ENCODE results near the gene EDDM13. TPM values are rescaled to one million over a fixed set of nuclear protein-coding genes. Genes with fewer than 3 reads are reported as not detected.
"Not testable (repeated sequence)": the region's sequence is repeated elsewhere in the genome, so short reads cannot be mapped to it uniquely, and the experiment has no call there.

The EDDM13 gene
- total and polyA plus RNA-seq, 10 of the 15 experiments (the other 5 are each of a cell fraction or from before 2014, with no cell fraction given), result 0.15 to 0.37 TPM; not detected in 8

GRCh38 chr19:56245764-56246163 lies 26.8 kb upstream of the EDDM13 start:
- H3K27me3 ChIP-seq (replicated peaks in 1 of 2; ENCODE audit: control insufficient read depth in 2 of 2, insufficient read depth in 2 of 2, low read length in 1 of 2); H3K4me1 ChIP-seq (ENCODE audit: control insufficient read depth, insufficient read depth, low read length); BruUV-seq (replicated peaks); SMC1A ChIA-PET (ENCODE audit: uncharacterized antibody, unreplicated experiment); H3K4me3 ChIP-seq; DNase-seq (ENCODE audit: low read depth, low spot score); H3K4me2 ChIP-seq (ENCODE audit: control insufficient read depth, insufficient read depth); H3K9me3 ChIP-seq (replicated peaks; ENCODE audit: control insufficient read depth, insufficient read depth, low read length); intact Hi-C loops (cut with micrococcal nuclease; ENCODE audit: unreplicated experiment); CTCF ChIA-PET; FAIRE-seq; POLR2A ChIA-PET; in situ Hi-C loops (cut with MboI); H3K9ac ChIP-seq (ENCODE audit: control insufficient read depth, insufficient read depth, low read length); RAD21 ChIA-PET (ENCODE audit: unreplicated experiment); H2AFZ ChIP-seq (ENCODE audit: control insufficient read depth, low read depth, low read length); H3K79me2 ChIP-seq (ENCODE audit: control insufficient read depth, insufficient read depth, low read length); H4K20me1 ChIP-seq (ENCODE audit: control insufficient read depth, insufficient read depth); H3K36me3 ChIP-seq (ENCODE audit: control insufficient read depth in 2 of 2, insufficient read depth in 2 of 2, low read length in 1 of 2); H3K27ac ChIP-seq (ENCODE audit: control insufficient read depth, insufficient read depth); ATAC-seq: not testable (repeated sequence)
- 45% methylated on average over 4 of the region's 4 CpGs for WGBS (ENCODE audit: insufficient coverage, insufficient replicate concordance, low lambda C conversion rate, missing lambda C conversion rate)

- H3K9me3 ChIP-seq (replicated peaks; ENCODE audit: control insufficient read depth, insufficient read depth, low read length); H3K27me3 ChIP-seq (replicated peaks in 1 of 2; ENCODE audit: control insufficient read depth in 2 of 2, insufficient read depth in 2 of 2, low read length in 1 of 2); BruUV-seq (replicated peaks); H3K9ac ChIP-seq (ENCODE audit: control insufficient read depth, insufficient read depth, low read length); H3K4me2 ChIP-seq (ENCODE audit: control insufficient read depth, insufficient read depth); POLR2A ChIA-PET; in situ Hi-C loops (cut with MboI); H3K36me3 ChIP-seq (ENCODE audit: control insufficient read depth in 2 of 2, insufficient read depth in 2 of 2, low read length in 1 of 2); intact Hi-C loops (cut with micrococcal nuclease; ENCODE audit: unreplicated experiment); RAD21 ChIA-PET (ENCODE audit: unreplicated experiment); H3K79me2 ChIP-seq (ENCODE audit: control insufficient read depth, insufficient read depth, low read length); H3K4me1 ChIP-seq (ENCODE audit: control insufficient read depth, insufficient read depth, low read length); H4K20me1 ChIP-seq (ENCODE audit: control insufficient read depth, insufficient read depth); FAIRE-seq; H3K4me3 ChIP-seq; ATAC-seq; H3K27ac ChIP-seq (ENCODE audit: control insufficient read depth, insufficient read depth); DNase-seq (ENCODE audit: low read depth, low spot score); H2AFZ ChIP-seq (ENCODE audit: control insufficient read depth, low read depth, low read length): not testable (repeated sequence)
- SMC1A ChIA-PET (ENCODE audit: uncharacterized antibody, unreplicated experiment), result interaction anchor here (1.2 kb wide), 1 partner anchor 85 kb away, joined by 4 read pairs; no protein-coding TSS in a partner anchor
- CTCF ChIA-PET, result interaction anchor here (1.0 to 8.2 kb wide), 2 partner anchors 84 to 100 kb away, joined by 3 to 185 read pairs; no protein-coding TSS in a partner anchor
- 71% methylated on average over 5 of the region's 8 CpGs for WGBS (ENCODE audit: insufficient coverage, insufficient replicate concordance, low lambda C conversion rate, missing lambda C conversion rate)
Observed at GRCh38 chr19:56248736-56249338, 23.7 kb upstream of the EDDM13 start.
